ENCODE results near the gene CLCN7. TPM values are rescaled to one million over a fixed set of nuclear protein-coding genes. Genes with fewer than 3 reads are reported as not detected.

The CLCN7 gene
- total RNA-seq, 1 experiment from 2014 or later, result 70.0 TPM

GRCh38 chr16:1495889-1496262, 21.0 kb upstream of the CLCN7 start:
- H3K4me3 Mint-ChIP-seq, result peak overlapping the region in 1 of 2 experiments; percentile 30; a peak in 2 of 5 replicates

More at GRCh38 chr16:1495889-1496262, 21.0 kb upstream of the CLCN7 start:
- H3K18ac ChIP-seq (ENCODE audit: insufficient read length, low read depth, low read length), result no peak overlapping the region
- H3K27me3 ChIP-seq (ENCODE audit: insufficient read depth, low read length), result no peaks in the 10 kb centered on the region
- no peak overlapping the region for H3K27ac ChIP-seq (ENCODE audit: insufficient read length, low read depth, low read length)
- H3T11ph ChIP-seq (ENCODE audit: low read length), result no peak overlapping the region
- H3K23me2 ChIP-seq (ENCODE audit: insufficient read length, low read depth, low read length, poor library complexity, severe bottlenecking), result peaks cover 3% of the 10 kb centered on the region
- no peak overlapping the region for H3K27ac Mint-ChIP-seq
- H2BK120ac ChIP-seq (ENCODE audit: low read depth, low read length, poor library complexity, severe bottlenecking), result no peak overlapping the region
- WGBS (ENCODE audit: extremely low coverage, insufficient read length, low lambda C conversion rate), result no CpG with 5 or more reads among the region's 25 CpGs
- no peak overlapping the region for H4K8ac ChIP-seq (replicated peaks; ENCODE audit: insufficient read length, low read depth, low read length)
- H4K20me1 ChIP-seq (ENCODE audit: control insufficient read depth, insufficient read depth, insufficient read length), result no peaks in the 10 kb centered on the region
- no peak for DNase-seq
- H3K79me1 ChIP-seq (ENCODE audit: insufficient read depth, low read depth, low read length, poor library complexity, severe bottlenecking), result no peaks in the 10 kb centered on the region
- H3K4ac ChIP-seq (ENCODE audit: low read depth, low read length), result no peak overlapping the region
- no peak overlapping the region for H2AK5ac ChIP-seq (ENCODE audit: insufficient read length, low read length)
- no peak overlapping the region for H3K9ac ChIP-seq (ENCODE audit: extremely low read depth, insufficient read length, low read length)
- no peak overlapping the region for H2BK20ac ChIP-seq (ENCODE audit: low read depth, low read length, poor library complexity, severe bottlenecking)
- no peak overlapping the region for H3K14ac ChIP-seq (ENCODE audit: insufficient read depth, low read length)
- H3K56ac ChIP-seq (ENCODE audit: insufficient read length, low read depth, low read length), result no peak overlapping the region
- no peak overlapping the region for H2BK15ac ChIP-seq (ENCODE audit: low read depth, low read length)
- no peak for TF ChIP-seq CTCF (conservative IDR thresholded peaks at IDR 0.05)
- H3K27me3 Mint-ChIP-seq (ENCODE audit: low read depth), result no peaks in the 10 kb centered on the region; the same call in none of the 2 replicates
- H2AFZ ChIP-seq (ENCODE audit: low read length), result no peak overlapping the region
- no peak overlapping the region for H3K4me2 ChIP-seq (ENCODE audit: insufficient read depth, insufficient read length, low read length)
- no peaks in the 10 kb centered on the region; the same call in 1 of the 2 replicates for H3K4me1 ChIP-seq (ENCODE audit: insufficient read depth, low read length)
- H3K36me3 Mint-ChIP-seq (ENCODE audit: insufficient read depth in 1 of 3, low read depth in 3 of 3), result peaks cover 7 to 40% (median 38%) of the 10 kb centered on the region in 3 experiments; a peak in 6 of 7 replicates
- no peak overlapping the region for H3K23ac ChIP-seq (ENCODE audit: insufficient read length, low read depth, low read length)
- no peak overlapping the region for H4K91ac ChIP-seq (ENCODE audit: insufficient read length, low read depth, low read length)
- H3K9me3 ChIP-seq (ENCODE audit: control insufficient read depth, low read depth, low read length), result no peaks in the 10 kb centered on the region
- H2BK12ac ChIP-seq (ENCODE audit: insufficient read length, low read depth, low read length), result no peak overlapping the region
- H3K79me2 ChIP-seq (ENCODE audit: insufficient read depth, low read length), result no peaks in the 10 kb centered on the region; the same call in 1 of the 2 replicates
- peaks cover 4 to 12% of the 10 kb centered on the region in 2 experiments for H3K4me1 Mint-ChIP-seq
- H2BK5ac ChIP-seq (ENCODE audit: insufficient read length, low read length), result no peak overlapping the region
- no peak overlapping the region for H4K5ac ChIP-seq (ENCODE audit: insufficient read length, low read depth, low read length)
- no peaks in the 10 kb centered on the region for H3K9me3 Mint-ChIP-seq
